Measurements from ENCODE around the gene MRPL58. TPM values are rescaled to one million over a fixed set of nuclear protein-coding genes. Genes with fewer than 3 reads are reported as not detected.

MRPL58 gene
- total and polyA plus RNA-seq, 10 of the 15 experiments (the other 5 are each of a cell fraction or from before 2014, with no cell fraction given), result 23.0 to 64.3 (median 51.9) TPM

- Histone ChIP-seq H4K20me1 (ENCODE audit: control insufficient read depth, insufficient read depth) (no peaks in the 10 kb centered on the region), H3K9ac (ENCODE audit: control insufficient read depth, insufficient read depth, low read length) (no peak overlapping the region), H2AFZ (ENCODE audit: control insufficient read depth, low read depth, low read length) (peak overlapping the region; percentile 40), H3K9me3 (replicated peaks; ENCODE audit: control insufficient read depth, insufficient read depth, low read length) (no peaks in the 10 kb centered on the region; the same call in 2 of the 3 replicates), H3K27me3 (replicated peaks in 1 of 2; ENCODE audit: control insufficient read depth in 2 of 2, insufficient read depth in 2 of 2, low read length in 1 of 2) (no peaks in the 10 kb centered on the region), H3K36me3 (ENCODE audit: control insufficient read depth in 2 of 2, insufficient read depth in 2 of 2, low read length in 1 of 2) (no peaks in the 10 kb centered on the region), H3K27ac (ENCODE audit: control insufficient read depth, insufficient read depth) (no peak overlapping the region), H3K4me2 (ENCODE audit: control insufficient read depth, insufficient read depth) (peak overlapping the region; percentile 97), H3K79me2 (ENCODE audit: control insufficient read depth, insufficient read depth, low read length) (no peaks in the 10 kb centered on the region), H3K4me3 (peak overlapping the region; percentile 36; the same call in 1 of the 2 replicates), H3K4me1 (ENCODE audit: control insufficient read depth, insufficient read depth, low read length) (0 out of 2 replicates have a peak, but pooled peaks cover 4% of the 10 kb centered on the region)
- BruUV-seq (replicated peaks), result no TSS peak
- ATAC-seq, result peak; percentile 43
- 27% methylated on average over 9 of the region's 10 CpGs for WGBS (ENCODE audit: insufficient coverage, insufficient replicate concordance, low lambda C conversion rate, missing lambda C conversion rate)
- SMC1A ChIA-PET (ENCODE audit: uncharacterized antibody, unreplicated experiment), result interaction anchor here (0.7 to 1.6 kb wide), 5 partner anchors 17 to 113 kb away, joined by 3 to 15 read pairs (median 5); no protein-coding TSS in a partner anchor
- POLR2A ChIA-PET, result interaction anchor here (0.5 to 2.1 kb wide), 3 partner anchors 16 to 162 kb away, joined by 3 to 10 read pairs (median 3); partner anchors contain the start of gene MRPL58
- intact Hi-C loops (cut with micrococcal nuclease; ENCODE audit: unreplicated experiment), result loop anchor here (5.0 to 10.0 kb wide), 2 partner anchors 67 to 150 kb away; partner anchors contain the start of gene SUMO2
- in situ Hi-C loops (cut with MboI), result no loop called here
- DNase-seq (ENCODE audit: low read depth, low spot score), result no peak
- CTCF ChIA-PET, result interaction anchor here (0.8 to 5.3 kb wide), 8 partner anchors 13 to 177 kb away, joined by 3 to 37 read pairs (median 4); partner anchors contain the start of gene MRPL58
- no peak for FAIRE-seq
- RAD21 ChIA-PET (ENCODE audit: unreplicated experiment), result interaction anchor here (0.5 to 2.4 kb wide), 8 partner anchors 17 to 170 kb away, joined by 3 to 21 read pairs (median 4); partner anchors contain the start of gene MRPL58
- no peak for TF ChIP-seq RELB (IDR thresholded peaks at IDR 0.05; ENCODE audit: low read depth)
- TF ChIP-seq IKZF1 (conservative IDR thresholded peaks at IDR 0.05), result peak; percentile 38; the same call in 1 of the 2 replicates
- peak; percentile 39; the same call in 1 of the 2 replicates for TF ChIP-seq RAD51 (IDR thresholded peaks at IDR 0.05)
- peak; percentile 15 for TF ChIP-seq USF1 (IDR thresholded peaks at IDR 0.05; ENCODE audit: borderline replicate concordance, extremely low read length, insufficient read depth, low read depth, low read length)
- no peak for TF ChIP-seq KDM1A (IDR thresholded peaks at IDR 0.05; ENCODE audit: borderline replicate concordance)
- TF ChIP-seq RUNX3 (IDR thresholded peaks at IDR 0.05; ENCODE audit: low read length), result peak; percentile 62; the same call in 1 of the 2 replicates
- peak; percentile 66; the same call in 1 of the 2 replicates for TF ChIP-seq HDGF (IDR thresholded peaks at IDR 0.05)
- TF ChIP-seq CREM (IDR thresholded peaks at IDR 0.05; ENCODE audit: low read depth), result peak; percentile 59; the same call in 1 of the 2 replicates
- TF ChIP-seq ATF2 (IDR thresholded peaks at IDR 0.05; ENCODE audit: low read length), result no peak
- 0 out of 2 replicates have a peak, but pooled peaks have one; percentile 49 for TF ChIP-seq SIN3A (IDR thresholded peaks at IDR 0.05; ENCODE audit: low read depth, low read length)
- TF ChIP-seq CREB1 (IDR thresholded peaks at IDR 0.05; ENCODE audit: low read depth), result peak; percentile 87
- peak; percentile 9; the same call in 1 of the 2 replicates for TF ChIP-seq PKNOX1 (IDR thresholded peaks at IDR 0.05)
- no peak for TF ChIP-seq GABPA (IDR thresholded peaks at IDR 0.05; ENCODE audit: low read depth)
- 0 out of 2 replicates have a peak, but pooled peaks have one; percentile 13 for TF ChIP-seq ATF7 (IDR thresholded peaks at IDR 0.05; ENCODE audit: low read depth)
- no peak for TF ChIP-seq BCL3 (IDR thresholded peaks at IDR 0.05; ENCODE audit: borderline replicate concordance, insufficient read depth, low read depth, low read length, poor library complexity, severe bottlenecking)
These were observed 19.7 kb downstream of the MRPL58 start for GRCh38 chr17:75031972-75032719.

Data from GM12878 (cell line).